GM18861 (cell line): ENCODE measurements around the gene IFNL4.
"Not testable (repeated sequence)": the region's sequence is repeated elsewhere in the genome, so short reads cannot be mapped to it uniquely, and the experiment has no call there.

Experiments used
- ATAC-seq: cut with Tn5 transposase; IDR thresholded peaks from one replicate; pipeline ENCODE4 v1.9.1; 2021; ENCODE audit not compliant: unreplicated experiment

The IFNL4 gene

GRCh38 chr19:39257227-39257626 lies 8.6 kb upstream of the IFNL4 start:
- no peak for ATAC-seq

GRCh38 chr19:39254531-39255345 lies 6.1 kb upstream of the IFNL4 start:
- ATAC-seq: no peak

- ATAC-seq: no peak
These were observed 4.9 kb upstream of the IFNL4 start for GRCh38 chr19:39253374-39254149.

- ATAC-seq: no peak
These were observed 3.8 kb upstream of the IFNL4 start for GRCh38 chr19:39252458-39252857.

GRCh38 chr19:39251846-39252245 lies 3.2 kb upstream of the IFNL4 start:
- ATAC-seq: no peak

GRCh38 chr19:39251081-39251480 lies 2.4 kb upstream of the IFNL4 start:
- no peak for ATAC-seq

GRCh38 chr19:39247701-39248664 lies 673 bp downstream of the IFNL4 start:
- ATAC-seq: no peak

GRCh38 chr19:39246951-39247669 lies 1.5 kb downstream of the IFNL4 start:
- no peak for ATAC-seq

- ATAC-seq: not testable (repeated sequence)
These were observed 3.5 kb downstream of the IFNL4 start for GRCh38 chr19:39245166-39245565.

GRCh38 chr19:39244410-39245100 lies 4.1 kb downstream of the IFNL4 start, which contains the start of gene IFNL3:
TSS of gene IFNL3 (minus strand) at chr19:39245006. CDS start at chr19:39244967, 39 bp downstream.
- not testable (repeated sequence) for ATAC-seq

- ATAC-seq: not testable (repeated sequence)
These were observed 4.9 kb downstream of the IFNL4 start for GRCh38 chr19:39243741-39244140.

- ATAC-seq: no peak
These were observed 8.2 kb downstream of the IFNL4 start for GRCh38 chr19:39240421-39240820.

- ATAC-seq: no peak
These were observed 9.7 kb downstream of the IFNL4 start for GRCh38 chr19:39238944-39239343.

- no peak for ATAC-seq
These were observed 10.4 kb downstream of the IFNL4 start for GRCh38 chr19:39238209-39238608.

- no peak for ATAC-seq
These were observed 11.2 kb downstream of the IFNL4 start for GRCh38 chr19:39237200-39238184.

GRCh38 chr19:39236527-39236926 lies 12.1 kb downstream of the IFNL4 start:
- no peak for ATAC-seq

GRCh38 chr19:39232708-39233107 lies 15.9 kb downstream of the IFNL4 start:
- no peak for ATAC-seq

- no peak for ATAC-seq
These were observed 18.4 kb downstream of the IFNL4 start for GRCh38 chr19:39230096-39230764.
